ENCODE results near the gene DHRSX.

- TF ChIP-seq EZH2 (IDR thresholded peaks at IDR 0.05; ENCODE audit: borderline replicate concordance, insufficient read depth, low read length, poor library complexity, severe bottlenecking) (no peak), REST (IDR thresholded peaks at IDR 0.05; ENCODE audit: borderline replicate concordance) (no peak), TAF1 (IDR thresholded peaks at IDR 0.05; ENCODE audit: low read depth) (no peak), EP300 (conservative IDR thresholded peaks at IDR 0.05; ENCODE audit: poor library complexity, severe bottlenecking) (no peak), CTCF (IDR thresholded peaks at IDR 0.05; ENCODE audit: poor library complexity, severe bottlenecking) (no peak), MXI1 (conservative IDR thresholded peaks at IDR 0.05; ENCODE audit: poor library complexity, severe bottlenecking) (no peak), RAD21 (conservative IDR thresholded peaks at IDR 0.05) (no peak), POLR2AphosphoS5 (IDR thresholded peaks at IDR 0.05) (no peak), SMC3 (conservative IDR thresholded peaks at IDR 0.05; ENCODE audit: poor library complexity) (no peak)
These were observed 103.3 kb downstream of the DHRSX start for GRCh38 chrX:2397229-2398063.

Data from neural cell (in vitro differentiated cells).